ENCODE measurements around the gene SCAMP4. TPM values are rescaled to one million over a fixed set of nuclear protein-coding genes. Genes with fewer than 3 reads are reported as not detected.
A peak's percentile ranks its signal among the peaks of the same experiment; 100 is the strongest.

Gene SCAMP4
- total and polyA plus RNA-seq, 2 experiments from 2014 or later, result 69.3 to 89.8 TPM

GRCh38 chr19:1856698-1857603 is 48.2 kb upstream of the SCAMP4 start:
- DNase-seq (ENCODE audit: low spot score), result peak; percentile 95
- Histone ChIP-seq H3K9me2 (replicated peaks; ENCODE audit: insufficient read depth) (no peaks in the 10 kb centered on the region), H3K4me2 (peak overlapping the region; percentile 83), H3K27me3 (no peaks in the 10 kb centered on the region), H4K20me1 (ENCODE audit: insufficient read depth, poor library complexity, severe bottlenecking) (peaks cover 39% of the 10 kb centered on the region), H3K36me3 (replicated peaks; ENCODE audit: insufficient read depth, low read depth) (no peaks in the 10 kb centered on the region), H3K27ac (peak overlapping the region; percentile 97), H2AFZ (no peak overlapping the region), H3K9me3 (ENCODE audit: low read depth) (no peaks in the 10 kb centered on the region), H3K4me3 (peak overlapping the region; percentile 12), H3K79me2 (peaks cover 83% of the 10 kb centered on the region), H3K4me1 (ENCODE audit: insufficient read depth) (peaks cover 73% of the 10 kb centered on the region)
- TF ChIP-seq, protein P1, sequence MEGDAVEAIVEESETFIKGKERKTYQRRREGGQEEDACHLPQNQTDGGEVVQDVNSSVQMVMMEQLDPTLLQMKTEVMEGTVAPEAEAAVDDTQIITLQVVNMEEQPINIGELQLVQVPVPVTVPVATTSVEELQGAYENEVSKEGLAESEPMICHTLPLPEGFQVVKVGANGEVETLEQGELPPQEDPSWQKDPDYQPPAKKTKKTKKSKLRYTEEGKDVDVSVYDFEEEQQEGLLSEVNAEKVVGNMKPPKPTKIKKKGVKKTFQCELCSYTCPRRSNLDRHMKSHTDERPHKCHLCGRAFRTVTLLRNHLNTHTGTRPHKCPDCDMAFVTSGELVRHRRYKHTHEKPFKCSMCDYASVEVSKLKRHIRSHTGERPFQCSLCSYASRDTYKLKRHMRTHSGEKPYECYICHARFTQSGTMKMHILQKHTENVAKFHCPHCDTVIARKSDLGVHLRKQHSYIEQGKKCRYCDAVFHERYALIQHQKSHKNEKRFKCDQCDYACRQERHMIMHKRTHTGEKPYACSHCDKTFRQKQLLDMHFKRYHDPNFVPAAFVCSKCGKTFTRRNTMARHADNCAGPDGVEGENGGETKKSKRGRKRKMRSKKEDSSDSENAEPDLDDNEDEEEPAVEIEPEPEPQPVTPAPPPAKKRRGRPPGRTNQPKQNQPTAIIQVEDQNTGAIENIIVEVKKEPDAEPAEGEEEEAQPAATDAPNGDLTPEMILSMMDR (IDR thresholded peaks at IDR 0.05; ENCODE audit: poor library complexity), result no peak
- TF ChIP-seq EZH2phosphoT487 (IDR thresholded peaks at IDR 0.05; ENCODE audit: low read depth, severe bottlenecking, unreplicated experiment) (no peak), EZH2 (IDR thresholded peaks at IDR 0.05; ENCODE audit: borderline replicate concordance) (no peak)
- WGBS (ENCODE audit: low lambda C conversion rate, missing lambda C conversion rate), result 36% methylated on average over 34 of the region's 73 CpGs

- Histone ChIP-seq H3K9me2 (replicated peaks; ENCODE audit: insufficient read depth) (no peaks in the 10 kb centered on the region), H3K4me1 (ENCODE audit: insufficient read depth) (peaks cover 77% of the 10 kb centered on the region)
Observed at GRCh38 chr19:1857648-1858326, 47.4 kb upstream of the SCAMP4 start.

DNA sequence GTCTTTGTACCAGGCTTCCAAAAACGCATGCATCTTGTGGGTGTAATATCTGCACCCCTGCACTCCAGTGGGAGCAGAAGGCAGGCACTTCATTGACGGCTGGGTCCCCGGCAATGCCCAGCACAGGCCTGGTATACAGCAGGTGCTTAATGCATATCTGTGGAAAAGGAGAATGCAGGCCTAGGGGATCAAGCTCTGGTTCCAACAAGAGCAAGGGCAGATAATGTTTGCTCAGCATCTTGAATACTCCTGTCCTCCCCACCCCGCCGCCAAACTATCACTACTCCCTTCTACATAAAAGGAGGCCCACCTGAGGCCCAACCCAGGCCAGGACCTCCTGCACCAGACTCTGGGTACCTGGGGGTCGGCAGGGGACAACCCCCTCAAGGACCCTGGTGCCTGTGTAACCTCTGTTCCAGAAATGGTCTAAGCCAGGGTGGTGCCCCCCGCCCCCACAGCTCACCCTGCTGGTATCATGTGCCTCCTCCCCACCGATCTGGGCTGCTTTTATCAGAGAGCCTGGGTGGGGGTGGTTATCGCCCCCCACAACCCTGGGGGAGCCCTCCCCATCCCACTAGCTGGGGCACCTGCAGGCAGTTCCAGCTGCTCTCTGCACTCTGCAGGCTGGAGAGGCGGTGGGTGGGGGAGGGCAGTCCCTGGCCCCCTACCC is 46.7 kb upstream of the SCAMP4 start:
- Histone ChIP-seq H3K79me2 (peaks cover 83% of the 10 kb centered on the region), H3K27ac (peak overlapping the region; percentile 97), H3K4me1 (ENCODE audit: insufficient read depth) (peaks cover 74% of the 10 kb centered on the region)

More at GRCh38 chr19:1857648-1858326, 47.4 kb upstream of the SCAMP4 start:
- TF ChIP-seq EZH2phosphoT487 (IDR thresholded peaks at IDR 0.05; ENCODE audit: low read depth, severe bottlenecking, unreplicated experiment) (no peak), EZH2 (IDR thresholded peaks at IDR 0.05; ENCODE audit: borderline replicate concordance) (no peak)
- TF ChIP-seq, protein P1 (IDR thresholded peaks at IDR 0.05; ENCODE audit: poor library complexity), result no peak
- DNase-seq (ENCODE audit: low spot score), result no peak
- Histone ChIP-seq H3K4me3 (no peak overlapping the region), H3K79me2 (peaks cover 86% of the 10 kb centered on the region), H4K20me1 (ENCODE audit: insufficient read depth, poor library complexity, severe bottlenecking) (peaks cover 45% of the 10 kb centered on the region), H3K4me2 (peak overlapping the region; percentile 83), H3K9me3 (ENCODE audit: low read depth) (no peaks in the 10 kb centered on the region), H3K27ac (peak overlapping the region; percentile 97), H2AFZ (no peak overlapping the region), H3K36me3 (replicated peaks; ENCODE audit: insufficient read depth, low read depth) (no peaks in the 10 kb centered on the region), H3K27me3 (no peaks in the 10 kb centered on the region)
- 77% methylated on average over 10 of the region's 16 CpGs for WGBS (ENCODE audit: low lambda C conversion rate, missing lambda C conversion rate)

More for the DNA sequence above, 46.7 kb upstream of the SCAMP4 start:
- DNase-seq (ENCODE audit: low spot score), result no peak
- no peaks in the 10 kb centered on the region for H3K9me3 ChIP-seq (ENCODE audit: low read depth)
- H3K9me2 ChIP-seq (replicated peaks; ENCODE audit: insufficient read depth), result no peaks in the 10 kb centered on the region
- no peaks in the 10 kb centered on the region for H3K27me3 ChIP-seq
- H3K4me3 ChIP-seq, result no peak overlapping the region
- H3K4me2 ChIP-seq, result peak overlapping the region; percentile 83
- TF ChIP-seq EZH2 (IDR thresholded peaks at IDR 0.05; ENCODE audit: borderline replicate concordance) (no peak), EZH2phosphoT487 (IDR thresholded peaks at IDR 0.05; ENCODE audit: low read depth, severe bottlenecking, unreplicated experiment) (no peak)
- TF ChIP-seq, protein P1 (IDR thresholded peaks at IDR 0.05; ENCODE audit: poor library complexity), result no peak
- no peak overlapping the region for H2AFZ ChIP-seq
- WGBS (ENCODE audit: low lambda C conversion rate, missing lambda C conversion rate), result 97% methylated on average over 7 of the region's 10 CpGs
- H3K36me3 ChIP-seq (replicated peaks; ENCODE audit: insufficient read depth, low read depth), result no peaks in the 10 kb centered on the region
- H4K20me1 ChIP-seq (ENCODE audit: insufficient read depth, poor library complexity, severe bottlenecking), result peaks cover 42% of the 10 kb centered on the region

Measured in hepatocyte (in vitro differentiated cells).